ENCODE data around the gene MFSD8.
"Not testable (repeated sequence)": the region's sequence is repeated elsewhere in the genome, so short reads cannot be mapped to it uniquely, and the experiment has no call there.

The MFSD8 gene

GRCh38 chr4:127965062-127965802 is at the start of gene MFSD8, which contains the start of gene ABHD18:
Gene MFSD8, minus strand, starts transcription at chr4:127965173. Its CDS starts 40 bp downstream, at chr4:127965133.
Gene ABHD18, plus strand, starts transcription at chr4:127965406. Its CDS starts 17,550 bp downstream, at chr4:127982956.
- peak; percentile 98 for DNase-seq

- DNase-seq: no peak
Measured at GRCh38 chr4:128009428-128009827, 44.5 kb upstream of the MFSD8 start.

- no peak for DNase-seq
Measured at GRCh38 chr4:128006592-128006991, 41.6 kb upstream of the MFSD8 start.

GRCh38 chr4:127997534-127998388 is 32.8 kb upstream of the MFSD8 start:
- DNase-seq: no peak

GRCh38 chr4:127996521-127996920 is 31.5 kb upstream of the MFSD8 start:
- not testable (repeated sequence) for DNase-seq

- no peak for DNase-seq
Measured at GRCh38 chr4:127995776-127996175, 30.8 kb upstream of the MFSD8 start.

- no peak for DNase-seq
Measured at GRCh38 chr4:127993151-127993550, 28.2 kb upstream of the MFSD8 start.

GRCh38 chr4:127988638-127989037 is 23.7 kb upstream of the MFSD8 start:
- DNase-seq: no peak

- DNase-seq: no peak
Measured at GRCh38 chr4:127985989-127986388, 21.0 kb upstream of the MFSD8 start.

GRCh38 chr4:127982445-127982844 is 17.5 kb upstream of the MFSD8 start:
- DNase-seq: no peak

- no peak for DNase-seq
Measured at GRCh38 chr4:127978930-127979329, 14.0 kb upstream of the MFSD8 start.

GRCh38 chr4:127975121-127975770 is 10.3 kb upstream of the MFSD8 start:
- no peak for DNase-seq

- DNase-seq: not testable (repeated sequence)
Measured at GRCh38 chr4:127970925-127971324, 6.0 kb upstream of the MFSD8 start.

GRCh38 chr4:127968586-127968985 is 3.6 kb upstream of the MFSD8 start:
- DNase-seq: no peak

- no peak for DNase-seq
Measured at GRCh38 chr4:127967141-127967775, 2.3 kb upstream of the MFSD8 start.

- DNase-seq: no peak
Measured at GRCh38 chr4:127965803-127966175, 816 bp upstream of the MFSD8 start.

- DNase-seq: not testable (repeated sequence)
Measured at GRCh38 chr4:127964426-127965061, 429 bp downstream of the MFSD8 start.

- not testable (repeated sequence) for DNase-seq
Measured at GRCh38 chr4:127963633-127964398, 1.2 kb downstream of the MFSD8 start.

GRCh38 chr4:127959794-127960193 is 5.2 kb downstream of the MFSD8 start:
- DNase-seq: no peak

- no peak for DNase-seq
Measured at GRCh38 chr4:127957105-127957504, 7.9 kb downstream of the MFSD8 start.

GRCh38 chr4:127936974-127937373 is 28.0 kb downstream of the MFSD8 start:
- DNase-seq: no peak

GRCh38 chr4:127931836-127932235 is 33.1 kb downstream of the MFSD8 start:
- not testable (repeated sequence) for DNase-seq

Data from right hindlimb (tissue), 1 donor.